Prostate gland (tissue), 2 donors: ENCODE measurements around the gene PDCD4. TPM values are rescaled to one million over a fixed set of nuclear protein-coding genes. Genes with fewer than 3 reads are reported as not detected.

Source experiments
- DNase-seq: peaks from one replicate; pipeline ENCODE4 v3.0.0-alpha.2; 2019; ENCODE audit warnings: low spot score
- H3K27ac ChIP-seq, 2 donors: fragments of 200-600 bp; sonication (generic); 2 replicates each; pipeline ENCODE4 v1.5.1; 2017 to 2019
- H3K27me3 ChIP-seq: fragments of 200-600 bp; sonication (generic); replicated peaks from 2 replicates; pipeline ENCODE4 v1.5.1; 2019; ENCODE audit not compliant: insufficient read depth
- H3K36me3 ChIP-seq, 2 donors: fragments of 200-600 bp; sonication (generic); 1 replicate in 1 of 2; 2 replicates in 1 of 2; pipeline versions ENCODE4 v1.5.1 to v1.8.1; 2017 to 2019
- H3K4me1 ChIP-seq: fragments of 200-600 bp; sonication (generic); replicated peaks from 2 replicates; pipeline ENCODE4 v1.5.1; 2019
- H3K4me3 ChIP-seq, 2 donors: fragments of 200-600 bp; sonication (generic); 2 replicates each; pipeline ENCODE4 v1.5.1; 2017 to 2019
- H3K9me3 ChIP-seq: fragments of 200-600 bp; sonication (generic); 2 replicates; pipeline ENCODE4 v1.5.1; 2017
- CTCF ChIP-seq, 4 experiments: fragments of 200-600 bp in 2 of 4; fragments of 450-650 bp in 2 of 4; sonication (generic) in 2 of 4; IDR thresholded peaks; 1 replicate in 3 of 4; 2 replicates in 1 of 4; pipeline ENCODE4 v1.5.1; 2016 to 2019; ENCODE audit warnings: antibody characterized with exemption in 4 of 4, mild to moderate bottlenecking in 2 of 4, moderate library complexity in 2 of 4
- POLR2A ChIP-seq: fragments of 450-650 bp; IDR thresholded peaks from one replicate; pipeline ENCODE4 v1.6.1; 2016; ENCODE audit warnings: antibody characterized with exemption, mild to moderate bottlenecking
- POLR2AphosphoS5 ChIP-seq: sonication (generic); formaldehyde crosslinking; IDR thresholded peaks from one replicate; pipeline ENCODE4 v1.6.1; 2017; ENCODE audit warnings: antibody characterized with exemption
- WGBS: methylation state at CpG from one replicate; pipeline ENCODE4 v1.1.5; 2018; 5-methylcytosine and 5-hydroxymethylcytosine counted together
- intact Hi-C: fragments of 100-400 bp; cut with DNase I; formaldehyde crosslinking; loops from one replicate; pipeline ENCODE4 v1.14.2; 2022
- total RNA-seq, 2 donors: library from RNA; depleted of rRNA; stranded (reverse); fragments of >200 nt; gene quantifications; one replicate each; pipeline ENCODE4 v1.1.0, GENCODE V29; 2016

Gene PDCD4
- total RNA-seq, 2 donors from 2014 or later: 104 to 120 TPM

GRCh38 chr10:110860576-110861241, 11.0 kb upstream of the PDCD4 start:
- peaks cover 11% of the 10 kb centered on the region for H3K4me1 ChIP-seq

DNA sequence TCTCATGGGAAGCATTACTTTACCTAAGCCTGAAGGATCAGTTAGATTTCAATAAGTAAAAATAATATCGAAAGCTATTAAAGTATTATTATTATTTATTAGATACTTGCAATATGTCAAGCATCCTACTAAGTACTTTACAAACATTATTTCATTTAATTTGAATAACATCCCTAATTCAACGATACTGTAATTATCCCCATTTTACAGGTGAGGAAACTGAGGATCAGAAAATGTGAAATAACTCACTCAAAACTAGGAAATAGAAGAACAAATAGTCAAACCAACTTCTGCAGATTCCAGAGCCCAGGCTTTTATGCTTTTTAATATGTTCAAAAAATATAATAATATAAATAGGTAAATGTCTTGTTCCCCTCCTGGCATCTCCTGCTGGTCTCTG, 10.3 kb upstream of the PDCD4 start:
- no peaks in the 10 kb centered on the region for H3K27me3 ChIP-seq
- H3K4me1 ChIP-seq: peaks cover 11% of the 10 kb centered on the region
- no peak for DNase-seq
- 96% methylated on average over 2 of the region's 2 CpGs for WGBS
- no peaks in the 10 kb centered on the region for H3K9me3 ChIP-seq
- no peaks in the 10 kb centered on the region for H3K36me3 ChIP-seq
- TF ChIP-seq POLR2AphosphoS5 (no peak), CTCF (IDR thresholded peaks at IDR 0.05) (no peak), POLR2A (no peak)
- H3K27ac ChIP-seq: peak overlapping the region in 1 of 2 donors; percentile 37
- intact Hi-C loops: no loop called here
- H3K4me3 ChIP-seq: no peak overlapping the region

More at GRCh38 chr10:110860576-110861241, 11.0 kb upstream of the PDCD4 start:
- Histone ChIP-seq H3K27me3 (no peaks in the 10 kb centered on the region), H3K9me3 (no peaks in the 10 kb centered on the region), H3K27ac (peak overlapping the region; percentile 34 to 37), H3K4me3 (no peak overlapping the region), H3K36me3 (no peaks in the 10 kb centered on the region)
- no peak for DNase-seq
- intact Hi-C loops: no loop called here
- TF ChIP-seq POLR2AphosphoS5 (no peak), POLR2A (no peak), CTCF (IDR thresholded peaks at IDR 0.05) (no peak)
- 74% methylated on average over 7 of the region's 7 CpGs for WGBS

DNA sequence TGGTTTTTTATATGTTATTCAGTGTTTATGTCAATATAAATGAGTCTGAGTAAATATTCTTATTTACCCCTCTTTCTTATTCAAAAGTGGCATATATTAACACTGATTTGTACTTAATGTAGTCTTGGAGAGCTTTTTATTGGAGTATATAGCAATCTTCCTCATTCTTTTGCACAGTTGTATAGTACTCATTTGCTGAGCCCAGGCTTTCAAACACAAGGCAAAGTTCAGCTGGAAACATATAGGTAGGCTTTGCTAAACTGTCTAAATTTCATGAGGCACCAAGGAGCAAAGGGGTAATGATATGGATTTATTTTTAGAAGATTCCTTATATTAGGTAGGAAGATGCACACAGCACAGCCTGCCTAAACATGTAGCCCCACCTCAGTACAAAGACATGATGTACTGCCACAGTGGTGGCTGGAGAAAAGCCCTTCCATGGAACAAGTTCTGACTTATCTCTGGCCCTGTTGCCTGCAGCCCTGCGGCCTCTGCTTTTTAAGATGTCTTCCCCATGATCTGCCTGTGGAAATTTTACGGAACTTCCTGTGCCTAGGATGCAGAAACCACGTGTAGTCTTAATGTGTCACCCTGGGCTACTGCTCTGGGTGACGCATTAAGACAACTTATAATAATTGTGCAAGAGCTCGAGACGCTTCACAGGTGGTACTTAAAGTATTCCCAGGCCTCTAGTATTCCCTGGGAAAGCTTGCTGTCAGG, 9.6 kb upstream of the PDCD4 start:
- H3K27me3 ChIP-seq: no peaks in the 10 kb centered on the region
- WGBS: 48% methylated on average over 6 of the region's 6 CpGs
- no peak overlapping the region for H3K27ac ChIP-seq
- H3K4me1 ChIP-seq: peaks cover 11% of the 10 kb centered on the region
- H3K4me3 ChIP-seq: no peak overlapping the region
- no peaks in the 10 kb centered on the region for H3K36me3 ChIP-seq
- intact Hi-C loops: no loop called here
- TF ChIP-seq POLR2AphosphoS5: peak; percentile 75
- TF ChIP-seq POLR2A: no peak
- no peaks in the 10 kb centered on the region for H3K9me3 ChIP-seq
- peak; percentile 59 for DNase-seq

DNA sequence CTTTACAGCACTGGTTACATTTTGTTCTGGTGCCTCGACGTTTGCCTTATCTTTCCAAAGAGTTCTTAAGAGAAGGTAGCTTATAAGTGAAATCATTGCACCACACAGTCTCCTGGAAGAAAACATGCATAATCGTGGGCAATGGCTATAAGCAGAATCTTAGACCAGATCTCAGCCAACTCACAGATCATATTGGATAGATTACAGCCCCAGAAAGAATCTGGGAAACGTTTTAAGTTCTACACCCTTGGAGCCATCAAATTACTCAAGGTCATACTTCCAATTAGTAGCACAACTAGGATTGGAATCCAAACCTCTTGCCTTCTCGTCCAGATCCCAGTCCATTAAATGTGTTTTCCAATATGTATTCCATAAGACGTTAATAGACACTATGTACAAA, 8.8 kb upstream of the PDCD4 start:
- no peak for TF ChIP-seq POLR2A
- no peak for TF ChIP-seq CTCF (IDR thresholded peaks at IDR 0.05)
- no peak for TF ChIP-seq POLR2AphosphoS5
- no peaks in the 10 kb centered on the region for H3K36me3 ChIP-seq
- H3K9me3 ChIP-seq: no peaks in the 10 kb centered on the region
- intact Hi-C loops: no loop called here
- no peak overlapping the region for H3K27ac ChIP-seq
- WGBS: 82% methylated on average over 6 of the region's 6 CpGs
- H3K4me1 ChIP-seq: peaks cover 7% of the 10 kb centered on the region
- no peak overlapping the region for H3K4me3 ChIP-seq
- no peaks in the 10 kb centered on the region for H3K27me3 ChIP-seq
- no peak for DNase-seq

GRCh38 chr10:110863361-110863760, 8.4 kb upstream of the PDCD4 start:
- no peak overlapping the region for H3K27ac ChIP-seq
- TF ChIP-seq POLR2AphosphoS5 (no peak), CTCF (IDR thresholded peaks at IDR 0.05) (no peak), POLR2A (no peak)
- H3K4me1 ChIP-seq: peaks cover 5% of the 10 kb centered on the region
- H3K27me3 ChIP-seq: no peaks in the 10 kb centered on the region
- no peaks in the 10 kb centered on the region for H3K36me3 ChIP-seq
- H3K4me3 ChIP-seq: no peak overlapping the region
- H3K9me3 ChIP-seq: no peaks in the 10 kb centered on the region
- intact Hi-C loops: no loop called here
- DNase-seq: no peak
